Measurements from ENCODE around the gene CLBA1.
"Not testable (repeated sequence)": the region's sequence is repeated elsewhere in the genome, so short reads cannot be mapped to it uniquely, and the experiment has no call there.

Gene CLBA1

GRCh38 chr14:105026033-105026785, 40.6 kb downstream of the CLBA1 start:
- DNase-seq, result peak; percentile 81

DNA sequence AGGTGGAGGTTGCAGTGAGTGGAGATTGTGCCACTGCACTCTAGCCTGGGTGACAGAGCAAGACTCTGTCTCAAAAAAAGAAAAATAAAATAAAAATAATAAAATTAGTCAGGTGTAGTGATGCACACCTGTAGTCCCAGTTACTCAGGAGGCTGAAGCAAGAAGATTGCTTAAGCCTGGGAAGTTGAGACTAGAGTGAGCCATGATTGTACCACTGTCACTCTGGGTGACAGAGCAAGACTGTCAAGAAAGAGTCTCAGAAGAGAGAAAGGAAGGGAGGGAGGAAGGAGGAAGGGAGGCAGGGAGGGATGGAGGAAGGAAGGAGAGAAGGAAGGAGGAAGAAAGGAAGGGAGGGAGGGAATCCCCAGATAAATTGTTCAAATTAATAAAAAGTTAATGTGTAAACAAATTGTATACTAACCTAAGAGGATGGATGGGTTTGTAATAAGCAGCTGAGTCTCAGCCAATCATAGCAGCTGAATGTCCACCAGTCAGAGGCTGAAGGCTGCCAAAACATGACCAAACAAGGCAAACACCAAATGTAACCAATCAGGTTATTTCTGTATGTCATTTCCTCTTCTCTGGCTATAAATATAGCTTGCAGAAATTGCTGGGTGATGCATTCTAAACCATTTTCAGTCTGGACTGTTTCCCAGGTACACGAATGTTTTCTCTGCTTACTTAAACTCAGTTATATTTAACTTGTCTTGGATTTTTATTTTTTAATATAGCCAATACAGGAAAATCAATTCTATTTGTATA, 41.4 kb downstream of the CLBA1 start:
- peak; percentile 21 for DNase-seq

DNA sequence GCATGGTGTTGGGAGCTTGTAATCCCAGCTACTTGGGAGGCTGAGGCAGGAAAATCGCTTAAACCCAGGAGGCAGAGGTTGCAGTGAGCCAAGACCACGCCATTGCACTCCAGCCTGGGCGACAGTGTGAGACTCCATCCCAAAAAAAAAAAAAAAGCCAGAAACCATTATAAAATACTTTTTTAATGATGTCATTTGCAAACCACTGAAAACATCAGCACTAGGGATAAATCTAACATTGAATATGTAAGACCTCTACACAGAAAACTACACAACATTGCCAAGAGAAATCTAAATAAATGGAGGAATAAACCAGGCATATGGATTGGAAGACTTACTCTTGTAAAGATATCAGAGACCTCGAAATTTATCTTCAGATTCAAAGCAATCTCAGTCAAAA, 42.1 kb downstream of the CLBA1 start:
- not testable (repeated sequence) for DNase-seq

DNA sequence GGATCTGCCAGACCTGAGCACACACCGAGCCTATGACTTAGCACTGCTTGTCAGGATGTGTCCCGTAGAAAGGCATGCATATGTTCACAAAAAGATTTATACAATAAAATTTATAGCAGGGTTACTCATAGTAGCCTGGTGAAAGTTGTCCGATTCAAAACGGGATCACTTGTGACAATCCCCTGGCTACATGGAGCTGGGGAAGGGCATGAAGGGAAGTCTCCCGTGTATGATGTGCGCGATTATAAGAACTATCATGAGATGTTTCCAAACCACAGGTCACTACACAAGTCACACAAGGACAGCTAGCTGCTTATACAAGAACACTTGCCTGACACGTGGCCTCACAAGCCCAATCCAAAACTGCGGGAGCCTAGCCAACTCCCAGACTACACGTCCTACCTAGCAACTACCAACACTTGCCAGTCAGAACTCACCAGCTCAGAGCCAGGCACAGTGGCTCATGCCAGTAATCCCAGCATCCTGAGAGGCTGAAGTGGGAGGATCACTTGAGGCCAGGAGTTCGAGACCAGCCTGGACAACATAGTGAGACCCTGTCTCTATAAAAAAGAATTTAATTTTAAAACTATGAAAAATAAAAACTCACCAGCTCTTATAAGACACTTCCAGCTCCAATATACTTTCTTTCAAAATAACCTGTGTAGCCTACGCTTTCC, 42.8 kb downstream of the CLBA1 start:
- DNase-seq, result no peak

- no peak for DNase-seq
Measured at GRCh38 chr14:105029402-105029801, 43.8 kb downstream of the CLBA1 start.

DNA sequence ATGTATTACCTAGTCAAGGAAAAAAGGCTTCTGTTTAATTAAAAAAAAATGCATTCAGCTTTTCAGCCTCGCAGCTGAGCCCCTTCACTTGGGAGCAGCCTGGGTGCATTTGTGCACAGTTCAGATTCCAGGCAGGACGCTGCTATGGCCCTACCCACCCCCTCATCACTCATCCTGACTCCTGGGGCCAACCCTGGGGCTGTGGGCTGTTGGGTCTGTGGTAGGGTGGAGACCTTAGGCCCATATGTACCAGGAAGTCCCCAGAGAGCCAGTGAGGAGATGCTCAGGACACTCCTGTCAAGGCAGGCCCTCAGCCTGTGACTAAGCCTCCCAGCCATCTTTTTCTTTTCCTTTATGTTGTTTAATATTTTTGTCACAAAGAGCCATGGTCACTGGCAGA, 44.6 kb downstream of the CLBA1 start:
- no peak for DNase-seq

DNA sequence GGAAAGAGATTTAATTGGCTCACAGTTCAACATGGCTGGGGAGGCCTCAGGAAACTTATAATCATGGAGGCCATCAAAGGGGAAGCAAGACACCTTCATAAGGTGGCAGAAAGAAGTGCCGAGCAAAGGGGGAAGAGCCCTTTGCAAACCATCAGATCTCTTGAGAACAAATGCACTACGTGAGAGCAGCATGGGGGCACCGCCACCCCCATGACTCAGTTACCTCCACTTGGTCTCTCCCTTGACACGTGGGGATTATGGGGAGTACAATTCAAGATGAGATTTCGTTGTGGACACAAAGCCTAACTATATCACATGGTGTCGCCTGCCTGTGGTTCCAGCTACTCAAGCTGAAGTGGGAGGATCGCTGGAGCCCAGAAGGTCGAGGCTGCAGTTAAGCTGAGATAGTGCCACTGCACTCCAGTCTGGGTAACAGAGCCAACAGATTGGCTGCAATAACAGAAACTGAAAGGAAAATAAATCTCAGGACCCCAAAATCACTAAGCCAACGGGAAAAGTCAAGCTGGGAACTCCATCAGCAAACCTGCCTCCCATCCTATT, 45.3 kb downstream of the CLBA1 start:
- DNase-seq, result no peak

- DNase-seq, result not testable (repeated sequence)
Measured at GRCh38 chr14:105032451-105032901, 46.9 kb downstream of the CLBA1 start.

DNA sequence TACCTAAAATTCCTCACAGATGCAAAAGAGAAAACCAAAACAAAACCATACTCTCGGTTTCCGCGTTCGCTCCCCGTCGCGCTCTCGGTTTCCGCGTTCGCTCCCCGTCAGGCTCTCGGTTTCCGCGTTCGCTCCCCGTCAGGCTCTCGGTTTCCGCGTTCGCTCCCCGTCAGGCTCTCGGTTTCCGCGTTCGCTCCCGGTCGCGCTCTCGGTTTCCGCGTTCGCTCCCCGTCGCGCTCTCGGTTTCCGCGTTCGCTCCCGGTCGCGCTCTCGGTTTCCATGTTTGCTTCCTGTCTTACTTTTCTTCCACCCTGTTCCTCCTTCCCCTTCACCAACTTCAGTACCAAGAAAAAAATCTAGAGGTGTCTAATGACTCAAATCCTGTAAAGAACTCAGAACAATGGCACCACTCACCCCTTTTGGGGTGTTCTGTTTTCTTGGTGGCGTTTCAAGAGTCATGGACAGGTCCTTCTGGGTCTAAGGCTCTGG, 47.9 kb downstream of the CLBA1 start:
- peak; percentile 25 for DNase-seq

- peak; percentile 86 for DNase-seq
Measured at GRCh38 chr14:105034315-105035039, 48.9 kb downstream of the CLBA1 start.

GRCh38 chr14:105035616-105036015, 50.0 kb downstream of the CLBA1 start:
- not testable (repeated sequence) for DNase-seq

GRCh38 chr14:105039458-105040205, 54.0 kb downstream of the CLBA1 start:
- DNase-seq, result no peak

- no peak for DNase-seq
Measured at GRCh38 chr14:105041841-105042765, 56.5 kb downstream of the CLBA1 start.

DNA sequence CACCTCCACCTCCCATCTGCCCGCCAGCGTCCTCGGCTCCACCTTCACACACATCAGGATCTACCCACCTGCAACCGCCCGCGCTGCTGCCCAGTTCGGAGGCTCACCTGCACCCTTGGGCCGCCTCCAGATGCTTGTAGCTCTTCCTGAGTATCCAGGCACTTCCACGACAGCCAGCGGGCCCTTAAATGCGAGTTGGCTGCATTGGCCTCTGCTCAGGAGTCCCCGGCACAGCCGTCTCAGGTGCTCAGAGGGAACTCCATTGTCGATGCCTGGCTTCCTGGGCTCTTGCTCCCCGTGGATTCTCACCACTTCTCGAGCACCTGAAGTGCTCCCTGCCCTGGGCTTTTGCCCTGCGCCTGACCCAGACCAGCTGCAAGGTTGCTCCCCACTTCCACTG, 57.2 kb downstream of the CLBA1 start:
- DNase-seq, result no peak

DNA sequence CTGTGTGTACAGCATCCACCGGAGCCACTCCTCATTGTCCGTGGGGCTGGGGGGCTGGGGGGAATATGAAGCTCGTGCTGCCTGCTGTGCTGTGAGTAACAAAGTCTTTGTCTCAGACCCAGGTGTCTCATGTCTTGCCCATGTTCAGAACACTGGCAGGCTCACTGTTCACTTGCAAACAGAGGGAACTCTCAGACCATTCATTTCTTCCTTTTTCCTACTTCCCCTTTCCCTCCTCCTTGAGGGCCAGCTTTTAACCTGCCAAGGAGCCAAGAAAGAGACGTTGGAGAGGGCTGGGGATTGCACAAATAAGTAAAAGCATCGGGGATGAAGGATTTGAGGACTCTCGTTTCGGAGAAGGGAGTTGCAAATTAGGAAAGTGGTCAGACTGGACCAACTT, 58.1 kb downstream of the CLBA1 start:
- peak; percentile 59 for DNase-seq
